ENCODE data around the gene CD2.

Gene CD2

DNA sequence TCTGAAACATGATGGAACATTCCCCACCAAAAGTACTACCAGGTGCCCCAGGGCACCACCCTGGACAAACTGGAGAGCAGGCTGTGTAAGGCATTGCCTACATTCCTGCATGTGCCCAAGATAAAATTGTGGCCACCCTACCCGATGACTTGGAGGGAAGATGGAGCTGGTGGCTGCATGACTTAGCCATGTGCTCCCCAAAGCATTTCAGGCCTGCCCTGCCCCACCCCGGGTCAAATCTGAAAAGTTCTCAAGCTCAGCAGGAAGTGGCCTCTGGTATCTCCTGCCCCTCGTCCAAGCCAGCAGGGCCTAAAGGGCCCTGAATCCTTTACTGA, 8.5 kb downstream of the CD2 start:
- peak; percentile 53 for DNase-seq

DNA sequence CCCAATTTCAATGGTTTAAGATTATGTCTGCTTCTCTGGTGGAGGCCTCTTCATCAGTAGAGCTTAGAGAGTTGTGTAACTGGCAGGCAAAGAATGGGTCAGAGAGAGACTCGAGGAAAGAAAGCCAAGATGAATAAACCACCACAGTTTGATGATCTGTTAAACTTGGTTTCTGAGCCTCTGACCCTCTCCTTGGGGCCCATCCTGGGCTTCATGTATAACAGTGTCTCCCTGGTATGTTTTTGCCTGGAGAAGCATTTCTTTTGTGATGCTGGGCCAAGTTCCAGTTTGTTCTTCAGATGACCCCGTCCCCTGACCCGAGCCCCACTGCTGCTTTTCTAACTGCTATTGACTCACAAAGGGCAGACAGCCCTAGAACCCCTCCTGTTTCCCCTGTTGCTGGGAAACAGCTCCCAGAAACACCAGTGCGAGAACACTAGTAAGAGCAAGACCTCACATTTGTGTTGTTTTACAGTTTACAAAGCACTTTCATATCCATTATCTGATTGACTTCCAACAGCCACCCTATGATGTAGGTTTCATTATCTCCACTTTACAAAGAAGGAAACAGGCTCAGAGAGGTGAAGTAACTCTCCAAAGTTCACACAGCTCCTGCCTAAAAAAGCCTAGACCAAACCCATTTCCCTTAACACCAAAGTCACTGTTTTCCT, 9.0 kb downstream of the CD2 start:
- peak; percentile 79 for DNase-seq

DNA sequence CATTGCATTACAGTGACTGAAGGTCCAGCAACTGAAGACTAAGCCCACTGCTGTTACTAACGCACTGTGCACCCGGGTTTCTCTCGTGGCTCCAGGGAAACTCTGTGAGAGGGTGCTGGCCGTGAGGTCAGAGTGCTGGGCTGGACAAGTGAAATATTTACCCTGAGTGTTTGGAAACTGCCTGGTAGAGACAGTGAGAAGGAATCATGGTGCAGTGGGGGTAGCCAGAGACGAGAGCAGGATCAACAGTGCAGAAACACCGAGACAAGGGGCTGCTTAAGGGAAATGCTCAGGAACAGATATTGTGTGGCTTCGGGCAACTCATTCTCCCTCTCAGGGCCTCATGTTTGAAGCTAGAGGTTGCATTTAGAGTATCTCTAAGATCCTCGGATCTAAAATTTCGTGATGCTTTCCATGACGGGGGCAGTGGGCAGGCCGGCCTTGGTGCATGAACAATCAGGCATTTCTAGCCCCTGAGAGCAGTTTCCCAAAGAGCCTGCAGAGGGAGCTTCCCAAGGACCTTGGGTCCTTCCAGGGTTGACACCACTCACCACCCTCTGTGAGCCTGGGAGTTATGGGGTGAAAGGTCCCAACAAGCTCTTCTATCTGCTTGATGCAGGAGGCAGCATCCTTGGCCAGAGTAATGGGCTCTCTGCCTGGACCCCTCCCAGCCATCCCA, 9.7 kb downstream of the CD2 start:
- peak; percentile 81 for DNase-seq

DNA sequence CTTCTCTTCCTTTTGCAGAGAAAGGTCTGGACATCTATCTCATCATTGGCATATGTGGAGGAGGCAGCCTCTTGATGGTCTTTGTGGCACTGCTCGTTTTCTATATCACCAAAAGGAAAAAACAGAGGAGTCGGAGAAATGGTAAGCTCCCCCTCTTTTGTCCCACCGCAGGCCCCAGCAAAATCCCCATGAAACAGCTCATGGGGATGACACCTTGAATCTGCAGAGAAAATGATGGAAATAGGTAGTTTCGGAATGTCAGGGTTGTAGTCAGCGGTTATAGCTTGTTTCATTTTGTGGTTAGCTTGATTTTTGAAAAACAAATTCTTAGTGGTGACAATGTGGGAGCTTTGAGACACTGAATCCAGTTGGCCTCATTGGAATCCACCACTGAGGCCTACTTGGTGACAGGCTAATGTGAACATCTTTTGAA, 10.3 kb downstream of the CD2 start:
- DNase-seq = peak; percentile 78

DNA sequence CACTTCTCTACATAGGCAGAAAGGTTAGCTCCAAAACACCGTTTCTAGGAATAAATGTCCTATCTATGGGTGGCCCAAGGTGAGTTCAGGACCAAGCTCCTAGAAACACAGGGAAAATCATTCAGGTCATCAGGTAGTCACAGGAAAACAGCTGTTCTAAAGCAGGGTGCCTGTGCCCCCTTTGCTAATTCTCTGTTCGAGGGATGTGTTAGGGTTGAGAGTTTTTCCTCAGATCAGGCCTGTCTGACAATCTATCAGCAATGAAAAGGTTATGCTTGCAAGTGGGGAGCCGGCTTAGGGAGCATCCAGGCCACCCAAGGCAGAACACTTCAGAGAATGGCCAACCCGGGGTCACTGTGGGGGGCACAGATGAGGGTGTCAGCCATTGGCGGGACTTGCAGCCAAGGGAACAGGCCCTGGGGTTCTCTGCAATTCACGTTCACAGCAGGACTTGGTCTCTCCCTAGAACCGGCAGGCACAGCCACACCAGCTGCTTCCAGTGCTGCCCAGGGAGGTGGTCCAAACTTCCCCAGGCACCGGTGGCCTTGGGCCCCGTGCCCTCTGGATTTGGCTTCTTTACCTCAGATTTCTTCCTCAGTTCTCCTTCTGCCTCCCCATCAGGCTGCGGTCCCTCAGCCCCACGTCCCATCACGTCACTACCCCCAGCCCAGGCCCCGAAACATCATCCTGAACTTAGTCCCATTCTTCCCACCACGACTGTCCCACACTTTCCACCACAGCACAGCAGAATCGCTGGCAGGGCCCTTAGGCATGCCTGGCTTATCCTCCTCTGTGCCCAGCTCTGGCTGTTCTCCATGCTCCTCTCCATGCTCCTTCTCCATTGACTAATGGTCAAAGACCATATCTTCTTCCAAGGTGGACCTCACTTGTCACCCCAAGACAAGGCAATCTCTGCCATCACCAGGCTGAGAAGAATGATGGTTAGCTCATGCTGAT, 11.0 kb downstream of the CD2 start:
- no peak for DNase-seq

DNA sequence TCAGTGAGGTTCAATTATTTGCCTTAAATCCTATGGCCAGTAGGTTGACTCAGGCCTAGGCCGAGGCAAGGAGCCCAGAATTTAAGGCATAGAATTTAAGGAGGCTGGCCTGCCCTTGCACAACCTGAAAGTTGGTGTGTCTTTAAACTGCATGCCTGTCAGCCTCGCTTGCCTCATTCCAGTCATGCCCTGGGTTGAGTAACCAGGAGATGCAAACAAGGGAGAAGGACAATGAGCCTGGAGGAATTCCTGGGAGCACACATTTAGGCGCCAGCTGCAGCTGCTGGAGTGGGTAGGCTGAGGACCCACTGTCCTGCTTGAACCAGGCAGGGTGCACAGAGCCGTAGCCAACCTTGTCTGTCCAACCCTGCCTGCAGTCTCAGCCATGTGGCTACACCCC, 11.7 kb downstream of the CD2 start:
- DNase-seq = no peak

DNA sequence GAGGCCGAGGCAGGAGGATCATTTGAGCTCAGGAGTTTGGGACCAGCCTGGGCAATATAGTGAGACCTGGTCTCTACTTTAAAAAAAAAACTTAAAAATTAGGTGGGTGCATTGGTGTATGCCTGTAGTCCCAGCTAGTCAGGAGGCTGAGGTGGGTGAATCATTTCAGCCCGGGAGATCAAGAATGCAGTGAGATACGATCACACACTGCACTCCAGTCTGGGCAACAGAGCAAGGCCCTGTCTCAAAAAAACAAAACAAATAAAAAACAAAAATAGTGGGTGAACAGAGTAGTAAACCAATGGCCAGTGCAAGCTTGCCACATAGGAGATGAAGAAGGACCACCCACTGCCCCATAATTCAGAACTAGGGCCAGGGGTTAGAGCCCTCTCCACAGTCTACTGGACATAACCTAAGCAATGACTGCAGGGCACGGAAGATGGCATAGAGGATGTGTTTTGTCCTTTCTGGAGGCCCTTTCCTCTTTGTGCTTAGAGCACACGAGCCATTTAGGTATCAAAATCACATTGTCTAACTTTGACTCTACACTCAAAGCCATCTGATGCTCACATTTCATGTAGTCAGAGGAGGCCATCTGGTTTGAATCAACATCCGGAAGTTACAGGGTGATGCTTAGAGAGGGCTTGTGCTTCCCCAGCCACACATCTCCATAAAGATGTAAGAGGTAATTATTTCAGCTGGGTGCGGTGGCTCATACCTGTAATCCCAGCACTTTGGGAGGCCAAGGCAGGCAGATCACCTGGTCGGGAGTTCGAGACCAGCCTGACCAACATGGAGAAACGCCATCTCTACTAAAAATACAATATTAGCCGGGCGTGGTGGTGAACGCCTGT, 12.6 kb downstream of the CD2 start:
- DNase-seq = peak; percentile 47

DNA sequence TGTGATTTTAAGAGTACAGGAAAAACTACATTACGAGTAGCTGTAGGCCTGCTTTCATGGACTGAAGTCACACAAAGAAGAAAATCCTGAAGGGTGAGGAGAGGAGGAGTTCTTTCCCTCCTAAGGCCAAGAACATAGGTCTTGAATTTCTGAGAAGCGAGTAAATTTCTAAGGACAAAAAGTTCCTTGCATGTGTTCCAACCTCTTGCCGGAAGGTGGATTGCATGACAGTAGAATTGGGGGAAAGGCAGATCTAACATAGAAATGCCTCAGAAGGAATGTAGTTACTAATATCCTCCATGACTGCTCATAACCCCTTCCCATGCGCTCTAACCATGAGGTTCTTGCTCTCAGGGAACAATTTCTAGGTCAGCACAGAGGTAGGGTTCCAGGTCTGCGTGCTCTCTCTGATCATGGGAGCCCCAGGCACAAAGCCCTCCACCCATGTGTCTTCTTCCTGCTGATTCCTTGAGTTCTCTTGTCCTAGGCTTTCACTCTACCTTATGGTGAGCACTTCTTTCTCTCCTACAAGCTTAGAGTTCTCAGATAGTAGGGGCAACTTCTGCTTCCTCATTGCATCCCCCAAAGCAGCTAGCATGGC, 13.7 kb downstream of the CD2 start:
- peak; percentile 23 for DNase-seq

DNA sequence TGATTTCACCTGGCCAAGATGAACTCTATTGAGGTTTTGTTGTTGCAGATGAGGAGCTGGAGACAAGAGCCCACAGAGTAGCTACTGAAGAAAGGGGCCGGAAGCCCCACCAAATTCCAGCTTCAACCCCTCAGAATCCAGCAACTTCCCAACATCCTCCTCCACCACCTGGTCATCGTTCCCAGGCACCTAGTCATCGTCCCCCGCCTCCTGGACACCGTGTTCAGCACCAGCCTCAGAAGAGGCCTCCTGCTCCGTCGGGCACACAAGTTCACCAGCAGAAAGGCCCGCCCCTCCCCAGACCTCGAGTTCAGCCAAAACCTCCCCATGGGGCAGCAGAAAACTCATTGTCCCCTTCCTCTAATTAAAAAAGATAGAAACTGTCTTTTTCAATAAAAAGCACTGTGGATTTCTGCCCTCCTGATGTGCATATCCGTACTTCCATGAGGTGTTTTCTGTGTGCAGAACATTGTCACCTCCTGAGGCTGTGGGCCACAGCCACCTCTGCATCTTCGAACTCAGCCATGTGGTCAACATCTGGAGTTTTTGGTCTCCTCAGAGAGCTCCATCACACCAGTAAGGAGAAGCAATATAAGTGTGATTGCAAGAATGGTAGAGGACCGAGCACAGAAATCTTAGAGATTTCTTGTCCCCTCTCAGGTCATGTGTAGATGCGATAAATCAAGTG, 14.3 kb downstream of the CD2 start:
- DNase-seq = peak; percentile 28

DNA sequence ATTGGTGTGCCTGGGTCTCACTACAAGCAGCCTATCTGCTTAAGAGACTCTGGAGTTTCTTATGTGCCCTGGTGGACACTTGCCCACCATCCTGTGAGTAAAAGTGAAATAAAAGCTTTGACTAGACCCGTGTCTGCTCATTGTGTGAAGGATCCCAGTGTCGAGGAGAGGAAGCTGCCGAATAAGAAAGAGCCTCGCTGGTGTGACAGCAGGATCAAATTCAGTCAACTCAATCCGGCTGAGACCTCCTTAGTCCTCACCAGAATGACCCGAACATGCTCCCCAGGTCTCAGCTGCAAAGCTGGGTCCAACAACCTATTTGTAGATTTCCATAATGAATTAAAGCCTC, 14.8 kb downstream of the CD2 start:
- DNase-seq = peak; percentile 45

DNA sequence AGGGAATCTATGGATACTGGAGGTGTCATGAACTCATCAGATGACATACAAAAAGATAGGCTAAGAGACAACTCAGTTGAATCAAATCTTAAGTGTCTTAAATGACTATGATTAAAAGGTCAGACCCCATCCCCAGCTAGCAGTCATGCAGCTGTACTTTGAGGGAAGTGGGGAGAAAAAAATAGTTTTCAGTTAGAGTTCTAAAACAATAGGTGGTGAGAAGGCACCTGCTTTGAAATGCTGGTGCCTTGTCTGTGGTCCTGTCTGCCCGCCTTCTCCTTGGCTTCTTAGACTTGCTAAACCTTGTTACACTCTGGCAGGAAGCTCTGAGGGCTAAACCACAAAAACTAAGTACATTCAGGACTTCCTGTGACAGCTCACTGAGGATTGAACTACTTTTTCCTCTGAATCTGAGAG, 15.3 kb downstream of the CD2 start:
- DNase-seq = peak; percentile 77

DNA sequence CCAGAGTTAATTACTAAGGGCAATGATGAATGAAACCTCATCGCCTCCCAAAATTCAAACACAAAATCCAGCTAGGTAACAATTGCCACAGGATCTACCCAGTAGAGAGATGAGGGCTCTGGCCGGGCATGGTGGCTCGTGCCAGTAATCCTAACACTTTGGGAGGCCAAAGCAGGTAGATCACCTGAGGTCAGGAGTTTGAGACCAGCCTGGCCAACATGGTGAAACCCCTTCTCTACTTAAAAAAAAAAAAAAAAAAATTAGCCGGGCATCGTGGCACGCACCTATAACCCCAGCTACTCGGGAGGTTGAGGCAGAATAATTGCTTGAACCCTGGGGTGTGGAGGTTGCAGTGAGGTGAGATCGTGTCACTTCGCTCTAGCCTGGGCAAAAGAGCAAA, 15.8 kb downstream of the CD2 start:
- peak; percentile 47 for DNase-seq

DNA sequence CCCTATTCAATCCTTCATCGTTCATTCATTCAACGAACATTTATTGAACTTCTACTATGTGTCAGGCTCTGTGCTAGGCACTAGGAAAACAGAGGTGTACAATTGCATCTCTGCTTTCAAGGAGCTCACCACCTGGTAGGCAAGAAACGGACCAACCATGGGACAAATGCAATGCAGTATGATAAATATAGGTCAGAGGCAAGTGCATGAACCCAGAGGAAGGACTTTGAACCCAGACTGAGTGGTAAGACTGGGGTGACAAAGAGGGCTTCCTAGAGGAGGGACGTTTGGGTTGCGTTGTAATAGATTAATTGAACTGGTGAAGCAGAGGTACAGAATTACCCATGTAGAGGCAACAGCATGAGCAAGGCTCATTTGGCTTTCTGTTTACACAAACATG, 16.4 kb downstream of the CD2 start:
- no peak for DNase-seq

DNA sequence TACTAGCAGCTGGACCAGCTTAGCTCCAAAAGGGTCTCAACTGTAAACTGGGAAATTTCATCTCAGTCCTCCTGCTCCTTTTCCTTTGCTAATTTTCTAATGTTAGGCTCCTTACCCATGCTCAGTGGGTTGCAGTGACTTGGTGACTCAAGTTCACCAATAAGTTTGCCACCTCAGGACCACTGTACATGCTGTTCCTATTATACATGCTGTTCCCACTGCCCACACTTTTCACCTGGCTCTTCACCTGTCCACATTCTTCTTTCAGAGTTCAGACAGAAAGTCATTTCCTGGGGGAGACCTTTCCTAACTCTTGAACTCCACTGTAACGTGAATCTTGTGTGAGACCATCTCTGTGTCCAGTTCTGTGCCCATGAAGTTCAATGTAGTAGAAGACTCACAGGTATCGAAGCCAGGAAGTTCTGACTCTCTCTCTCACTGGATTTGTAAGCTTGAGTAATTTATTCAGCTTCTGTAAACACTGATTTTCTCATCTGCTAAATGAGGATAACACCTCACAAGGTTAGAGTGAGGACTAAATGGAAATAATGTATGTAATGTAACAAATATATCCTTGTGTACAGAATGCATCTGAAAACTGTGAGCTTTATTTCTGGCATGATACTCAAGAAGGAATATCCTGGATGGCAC, 17.9 kb downstream of the CD2 start:
- no peak for DNase-seq

DNA sequence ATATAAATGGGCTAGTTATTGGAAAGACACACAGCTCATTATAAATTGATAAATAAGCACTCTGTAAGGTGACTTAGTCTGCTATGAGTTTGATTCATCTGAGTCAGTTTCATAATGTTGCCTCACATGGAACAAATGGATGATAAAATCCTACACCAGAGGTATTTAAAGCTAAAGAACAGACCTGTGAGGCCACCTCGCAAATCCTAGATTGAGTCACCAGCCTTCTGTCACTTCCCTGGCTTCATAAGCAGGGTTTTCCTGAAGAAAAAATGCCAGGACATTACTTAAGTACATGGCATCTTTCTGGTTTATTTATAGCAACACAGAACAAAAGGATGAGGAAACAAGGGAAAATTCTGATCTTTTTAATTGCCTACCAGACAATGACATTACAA, 18.4 kb downstream of the CD2 start:
- peak; percentile 42 for DNase-seq

DNA sequence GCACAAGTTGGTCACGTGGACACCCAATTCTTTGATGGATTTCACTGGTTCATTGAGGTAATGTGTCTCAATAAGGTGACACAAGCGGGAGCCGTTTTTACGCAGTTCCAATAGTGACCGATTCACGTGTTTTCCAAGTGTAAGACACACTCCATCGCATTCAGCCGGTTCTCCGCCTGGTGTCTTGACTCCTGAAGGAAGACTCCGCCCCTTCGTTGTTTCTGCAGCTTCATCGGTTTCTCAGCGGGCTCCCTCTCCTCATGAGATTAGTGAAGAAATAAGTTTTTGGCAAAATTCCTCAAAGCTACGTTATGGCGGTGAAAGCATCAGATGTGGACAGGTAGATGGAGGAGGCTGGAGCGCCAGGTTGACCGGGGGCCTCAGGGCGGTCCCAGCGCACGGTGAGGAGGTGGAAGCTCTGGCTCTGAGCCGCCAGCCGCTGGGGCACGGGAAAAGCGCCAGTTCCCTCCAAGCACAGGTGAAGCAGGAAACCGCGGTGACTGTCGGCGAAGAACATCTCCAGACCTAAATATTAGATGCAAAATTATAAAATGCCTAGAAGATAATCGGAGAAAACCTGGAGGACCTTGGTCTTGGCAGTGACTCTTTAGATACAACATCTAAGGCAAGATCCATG, 21.0 kb downstream of the CD2 start:
- DNase-seq = no peak

DNA sequence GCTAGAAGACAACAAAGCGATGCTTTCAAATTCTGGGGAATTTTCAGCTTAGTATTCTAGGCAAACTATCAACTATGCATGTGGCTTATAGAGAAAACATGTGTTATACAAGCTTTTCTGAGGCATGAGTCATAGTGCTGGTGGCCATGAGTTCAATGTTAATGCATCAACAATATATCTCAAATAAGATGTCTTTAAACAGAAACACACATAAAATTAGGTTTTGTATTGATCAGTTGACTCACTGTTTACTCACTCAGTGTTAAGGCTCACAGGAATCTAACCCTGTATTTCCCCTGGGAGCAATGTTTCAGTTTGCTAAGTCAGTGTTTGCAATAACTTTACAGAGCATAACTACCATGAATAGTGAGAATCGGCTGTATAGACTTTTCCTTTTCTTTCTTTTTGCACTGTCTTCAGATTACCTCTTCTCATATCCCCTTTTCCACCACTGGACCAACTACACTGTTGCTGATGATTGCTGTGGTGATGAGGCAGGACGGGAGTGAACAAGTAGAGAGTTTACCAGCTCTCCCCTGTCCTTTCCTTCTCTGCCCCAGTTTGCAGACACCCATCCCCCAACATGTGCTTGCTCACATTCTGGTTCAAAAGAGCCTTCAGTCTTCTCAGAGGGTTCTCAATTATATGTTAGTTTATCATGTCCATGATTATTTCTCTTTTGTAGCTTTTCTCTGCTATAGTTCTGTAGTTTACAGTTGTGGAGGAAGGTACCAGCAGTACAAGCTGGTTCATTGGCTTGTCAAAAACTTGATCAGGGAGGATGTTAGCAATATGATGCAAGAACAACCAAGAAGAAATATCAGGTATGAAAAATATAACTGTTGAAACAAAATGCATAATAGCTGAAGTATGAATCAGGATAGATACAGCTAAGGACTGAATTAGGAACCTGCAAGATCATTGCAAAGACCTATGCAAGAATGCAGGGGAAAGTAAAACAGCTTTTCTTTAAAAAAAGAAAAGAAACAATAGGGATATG, 23.9 kb downstream of the CD2 start:
- DNase-seq = no peak

DNA sequence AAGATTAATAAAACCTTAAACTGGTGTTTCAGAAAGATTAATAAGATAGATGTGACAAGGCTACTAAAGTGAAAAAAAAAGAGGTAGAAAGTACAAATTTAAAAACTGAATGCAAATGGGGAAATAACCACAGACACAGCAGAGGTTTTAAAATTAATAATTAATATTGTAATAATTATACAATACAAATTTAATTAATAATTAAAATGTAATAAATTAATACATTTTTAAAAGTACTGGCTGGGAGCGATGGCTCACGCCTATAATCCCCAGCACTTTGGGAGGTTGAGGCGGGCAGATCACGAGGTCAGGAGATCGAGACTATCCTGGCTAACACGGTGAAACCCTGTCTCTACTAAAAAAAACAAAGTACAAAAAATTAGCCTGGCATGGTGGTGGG, 26.8 kb downstream of the CD2 start:
- DNase-seq = no peak

DNA sequence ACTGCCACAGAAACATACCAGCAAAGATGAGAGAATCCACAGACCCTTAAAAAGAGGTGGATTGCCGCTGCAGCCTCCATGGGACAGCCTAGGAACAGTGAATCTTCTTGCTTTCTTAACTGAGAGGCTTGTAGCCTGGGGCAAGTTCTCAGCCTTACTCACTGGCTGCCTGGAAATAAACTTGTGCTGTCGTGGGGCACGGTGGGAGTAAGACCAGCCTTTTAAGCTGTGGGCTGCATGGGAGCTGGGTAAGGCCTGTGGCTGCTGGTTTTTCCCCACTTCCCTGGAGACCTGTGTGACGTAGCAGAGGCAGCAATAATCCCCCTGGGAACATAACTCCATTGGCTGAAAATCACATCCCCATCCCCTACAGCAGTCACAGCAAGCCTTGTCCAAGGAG, 30.8 kb downstream of the CD2 start:
- DNase-seq = no peak

DNA sequence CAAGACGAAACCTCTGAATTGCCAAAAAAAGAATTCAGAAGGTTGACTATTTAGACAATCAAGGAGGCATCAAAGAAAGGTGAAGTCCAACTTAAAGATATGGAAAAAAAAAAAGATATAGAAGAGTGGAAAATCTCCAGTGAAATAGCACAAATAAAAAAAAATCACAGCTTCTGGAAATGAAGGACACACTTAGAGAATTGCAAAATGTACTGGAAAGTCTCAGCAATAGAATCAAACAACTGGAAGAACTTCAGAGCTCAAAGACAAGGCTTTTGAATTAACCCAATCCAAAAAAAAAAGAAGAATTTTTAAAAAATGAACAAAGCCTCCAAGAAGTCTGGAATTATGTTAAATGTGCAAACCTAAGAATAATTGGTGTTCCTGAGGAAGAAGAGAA, 31.8 kb downstream of the CD2 start:
- no peak for DNase-seq
